OCI-LY7 (cell line): ENCODE results near the gene KHDC4.

Experiments used
- EZH2phosphoT487 ChIP-seq: fragments of 200-600 bp; sonication (generic); IDR thresholded peaks from 2 replicates; pipeline ENCODE4 v1.6.1; 2018; ENCODE audit warnings: low read depth, borderline replicate concordance, mild to moderate bottlenecking, mixed run types, antibody characterized with exemption, low read length, moderate library complexity, mixed read lengths
- TF ChIP-seq, protein P1 (sequence below): fragments of 200-600 bp; sonication (generic); conservative IDR thresholded peaks from 2 replicates; pipeline ENCODE4 v1.5.1; 2014; ENCODE audit warnings: mild to moderate bottlenecking, antibody characterized with exemption, low read length, moderate library complexity, mixed read lengths

DNA sequence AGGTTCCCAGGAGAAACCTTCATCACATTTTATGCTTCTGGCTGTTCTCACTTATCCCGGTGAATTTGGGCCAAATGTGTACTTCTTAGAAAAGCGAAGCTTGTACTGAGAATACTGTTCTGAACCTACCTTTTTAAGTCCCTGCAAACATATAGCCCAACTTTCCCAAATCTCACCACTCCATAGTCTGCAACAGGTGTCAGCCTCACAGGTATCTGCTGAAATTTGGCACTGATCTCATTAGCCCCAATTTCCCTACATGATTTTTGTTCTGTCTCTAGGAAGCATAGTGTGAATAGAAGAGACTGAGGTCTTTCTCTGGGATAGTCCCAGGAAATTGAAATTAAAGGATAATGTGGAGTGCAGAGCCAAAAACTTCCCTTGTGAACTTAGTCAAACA lies 34.5 kb downstream of the KHDC4 start:
- TF ChIP-seq, protein P1, sequence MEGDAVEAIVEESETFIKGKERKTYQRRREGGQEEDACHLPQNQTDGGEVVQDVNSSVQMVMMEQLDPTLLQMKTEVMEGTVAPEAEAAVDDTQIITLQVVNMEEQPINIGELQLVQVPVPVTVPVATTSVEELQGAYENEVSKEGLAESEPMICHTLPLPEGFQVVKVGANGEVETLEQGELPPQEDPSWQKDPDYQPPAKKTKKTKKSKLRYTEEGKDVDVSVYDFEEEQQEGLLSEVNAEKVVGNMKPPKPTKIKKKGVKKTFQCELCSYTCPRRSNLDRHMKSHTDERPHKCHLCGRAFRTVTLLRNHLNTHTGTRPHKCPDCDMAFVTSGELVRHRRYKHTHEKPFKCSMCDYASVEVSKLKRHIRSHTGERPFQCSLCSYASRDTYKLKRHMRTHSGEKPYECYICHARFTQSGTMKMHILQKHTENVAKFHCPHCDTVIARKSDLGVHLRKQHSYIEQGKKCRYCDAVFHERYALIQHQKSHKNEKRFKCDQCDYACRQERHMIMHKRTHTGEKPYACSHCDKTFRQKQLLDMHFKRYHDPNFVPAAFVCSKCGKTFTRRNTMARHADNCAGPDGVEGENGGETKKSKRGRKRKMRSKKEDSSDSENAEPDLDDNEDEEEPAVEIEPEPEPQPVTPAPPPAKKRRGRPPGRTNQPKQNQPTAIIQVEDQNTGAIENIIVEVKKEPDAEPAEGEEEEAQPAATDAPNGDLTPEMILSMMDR: no peak
- TF ChIP-seq EZH2phosphoT487: no peak
